A204.1 (cell line): ENCODE results near the gene SLC5A12.
"Not testable (repeated sequence)": the region's sequence is repeated elsewhere in the genome, so short reads cannot be mapped to it uniquely, and the experiment has no call there.

Experiments used
- FAIRE-seq: peaks from 2 replicates; lab custom pipeline; 2012; peaks lifted over from hg19 to GRCh38; lab: Jason Lieb, UNC

The SLC5A12 gene

GRCh38 chr11:26651916-26652315, 69.9 kb downstream of the SLC5A12 start:
- FAIRE-seq = no peak

DNA sequence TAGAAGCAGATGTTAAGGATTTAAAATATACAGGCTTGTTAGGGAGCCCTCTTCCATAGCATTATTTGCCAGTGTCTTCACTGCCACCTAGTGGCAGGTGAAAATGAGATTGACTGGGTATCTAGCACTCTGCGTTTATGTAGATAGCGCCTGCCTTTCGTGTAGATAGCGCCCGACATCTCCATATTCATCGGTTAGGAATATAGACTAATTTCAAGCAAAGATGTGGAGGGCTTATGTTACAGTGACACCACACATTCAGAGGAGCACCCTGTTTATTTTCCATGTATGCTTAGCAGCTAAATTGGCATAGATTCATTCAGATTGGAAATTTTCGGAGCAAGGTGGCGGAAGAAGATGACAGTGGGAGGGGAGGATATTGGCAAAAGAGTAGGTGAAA, 72.0 kb downstream of the SLC5A12 start:
- FAIRE-seq = peak; percentile 82

DNA sequence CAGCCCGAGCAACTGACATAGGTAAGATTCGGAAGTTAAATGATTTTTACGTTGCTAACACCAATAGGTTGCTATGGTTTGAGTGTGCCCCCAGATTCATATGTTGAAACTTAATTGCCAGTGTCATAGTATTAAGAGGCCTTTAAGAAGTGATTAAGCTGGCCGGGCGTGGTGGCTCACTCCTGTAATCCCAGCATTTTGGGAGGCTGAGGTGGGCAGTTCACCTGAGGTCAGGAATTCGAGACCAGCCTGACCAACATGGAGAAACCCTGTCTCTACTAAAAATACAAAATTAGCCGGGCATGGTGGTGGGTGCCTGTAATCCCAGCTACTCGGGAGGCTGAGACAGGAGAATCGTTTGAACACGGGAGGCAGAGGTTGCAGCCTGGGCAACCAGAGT, 78.5 kb downstream of the SLC5A12 start:
- FAIRE-seq = not testable (repeated sequence)

DNA sequence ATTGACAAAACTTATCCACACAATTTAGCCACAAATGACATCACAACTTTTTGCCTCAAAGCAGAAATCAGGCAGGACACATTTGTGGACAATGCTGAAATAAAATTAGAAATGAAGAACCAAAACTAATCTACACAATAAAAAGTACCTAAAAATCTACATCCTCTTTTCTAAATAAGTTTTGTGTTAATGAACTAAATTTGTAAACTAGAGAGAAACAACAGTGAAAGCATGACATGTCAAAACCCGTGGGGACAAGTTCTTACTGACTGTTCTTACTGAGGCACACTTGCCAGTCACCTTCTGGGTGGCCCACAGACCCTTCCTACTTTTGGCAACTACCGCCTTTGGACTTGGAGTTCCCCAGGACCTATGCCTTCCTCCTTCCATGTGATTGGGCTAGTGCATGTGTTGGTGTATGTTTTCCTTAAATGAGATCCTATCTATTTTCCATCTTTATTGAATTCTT, 89.1 kb downstream of the SLC5A12 start:
- no peak for FAIRE-seq

DNA sequence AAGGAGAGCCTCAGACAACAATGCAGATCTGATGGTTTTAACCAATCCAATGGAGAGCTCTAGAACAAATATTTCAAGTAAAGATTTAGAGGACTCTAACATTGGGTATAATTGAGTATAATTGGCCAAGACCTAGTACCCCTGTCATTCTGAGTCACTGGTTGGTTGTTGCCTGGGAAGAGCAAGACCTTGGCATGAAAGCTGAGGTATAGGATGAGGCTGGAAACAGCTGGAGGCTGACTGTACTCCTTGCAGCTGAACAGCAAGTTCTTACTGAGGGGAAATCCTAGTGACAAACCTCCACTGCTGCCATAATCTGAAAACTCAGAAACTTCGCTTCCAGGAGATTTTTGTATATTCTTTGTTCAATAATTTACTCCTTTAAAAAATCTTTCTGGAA, 95.5 kb downstream of the SLC5A12 start:
- FAIRE-seq = no peak

DNA sequence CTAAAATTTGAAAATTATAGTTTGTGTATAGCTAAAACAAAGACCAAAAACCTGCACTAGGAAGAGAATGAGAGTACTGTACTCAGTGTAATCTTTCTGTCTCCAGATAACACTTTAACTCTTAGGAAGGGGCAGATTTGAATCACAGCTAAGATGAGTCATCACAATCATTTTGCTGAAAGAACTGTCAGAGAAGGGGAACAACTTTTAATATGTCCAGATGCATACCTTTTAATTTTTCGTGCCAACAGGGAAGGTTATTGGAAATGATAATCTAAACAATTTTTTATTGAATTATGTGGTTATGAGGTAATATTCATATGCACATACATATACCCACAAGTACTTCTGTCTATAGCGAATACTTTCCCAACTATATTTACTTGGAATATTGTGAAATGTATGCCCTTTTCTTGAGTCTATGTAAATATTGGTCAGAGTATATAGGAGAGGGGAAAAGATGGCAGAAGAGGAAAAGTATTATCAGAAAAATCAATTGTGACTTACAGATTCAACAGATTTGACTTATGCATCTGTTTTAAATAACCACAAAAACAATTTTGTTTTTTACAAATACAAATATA, 98.7 kb downstream of the SLC5A12 start:
- no peak for FAIRE-seq

DNA sequence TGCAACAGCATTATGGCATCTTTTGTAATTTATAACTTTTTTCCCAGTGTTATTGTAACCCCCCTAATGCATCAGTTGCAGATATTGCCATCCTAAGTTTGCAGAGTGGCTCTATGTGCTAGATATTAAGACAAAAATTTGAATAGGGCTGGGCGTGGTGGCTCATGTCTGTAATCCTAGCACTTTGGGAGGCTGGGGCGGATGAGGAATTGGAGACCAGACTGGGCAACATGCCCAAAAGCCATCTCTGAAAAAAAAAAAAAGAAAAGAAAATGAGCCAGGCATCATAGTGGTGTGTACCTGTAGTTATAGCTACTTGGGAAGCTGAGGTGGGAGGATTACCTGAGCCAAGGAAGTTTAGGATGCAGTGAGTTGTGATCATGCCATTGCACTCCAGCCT, 99.7 kb downstream of the SLC5A12 start:
- FAIRE-seq = no peak

DNA sequence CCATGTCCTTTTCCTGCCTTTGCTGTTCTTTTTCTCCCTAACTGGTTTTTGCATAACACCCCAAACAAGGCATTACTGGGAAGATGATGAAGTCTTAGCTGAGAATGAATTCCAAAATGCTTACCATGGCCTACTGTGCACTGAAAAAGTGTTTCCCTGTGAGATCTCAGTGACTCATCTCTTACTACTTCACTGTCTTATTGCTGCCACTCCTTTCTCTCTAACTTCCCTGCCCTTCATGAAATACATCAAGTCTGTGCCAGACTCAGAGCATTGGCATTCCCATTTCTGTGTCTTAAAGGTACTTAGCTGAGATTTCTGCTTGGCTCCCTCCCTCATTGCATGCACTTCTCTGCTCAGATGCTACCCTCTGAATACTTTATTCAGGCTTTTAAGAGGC, 100.7 kb downstream of the SLC5A12 start:
- no peak for FAIRE-seq

GRCh38 chr11:26620282-26621045, 101.4 kb downstream of the SLC5A12 start:
- FAIRE-seq = no peak

DNA sequence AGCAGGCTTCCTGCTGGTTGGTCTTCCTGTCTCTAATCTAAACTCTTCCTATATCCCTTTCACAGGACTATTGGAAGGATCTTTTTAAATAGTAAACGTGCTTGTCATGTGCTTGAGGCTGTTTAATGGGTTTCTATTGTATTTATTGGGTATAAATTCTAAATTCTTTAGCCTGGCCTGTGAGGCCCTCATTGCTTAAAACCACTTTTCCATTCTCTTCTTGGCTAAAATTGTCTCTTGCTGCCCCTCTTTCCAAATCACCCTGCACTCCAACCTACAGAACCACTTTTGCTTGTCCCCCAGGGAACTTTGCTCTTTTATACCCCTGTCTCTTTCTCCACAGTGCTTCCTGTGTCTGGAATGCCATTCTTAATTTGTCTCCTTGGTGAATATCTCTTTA, 103.4 kb downstream of the SLC5A12 start:
- FAIRE-seq = no peak
